K562 (cell line): Measurements from ENCODE around the gene UBA1.

Experiments
- GTF2E2 ChIP-seq: fragments of 200-800 bp; sonication (Bioruptor generic); IDR thresholded peaks from 2 replicates; pipeline ENCODE4 v1.6.1; 2016; ENCODE audit warnings: missing genetic modification characterization, missing compliant biosample characterization
- POLR2A ChIP-seq: fragments of 450-650 bp; conservative IDR thresholded peaks from 2 replicates; pipeline ENCODE4 v1.6.1; 2016

DNA sequence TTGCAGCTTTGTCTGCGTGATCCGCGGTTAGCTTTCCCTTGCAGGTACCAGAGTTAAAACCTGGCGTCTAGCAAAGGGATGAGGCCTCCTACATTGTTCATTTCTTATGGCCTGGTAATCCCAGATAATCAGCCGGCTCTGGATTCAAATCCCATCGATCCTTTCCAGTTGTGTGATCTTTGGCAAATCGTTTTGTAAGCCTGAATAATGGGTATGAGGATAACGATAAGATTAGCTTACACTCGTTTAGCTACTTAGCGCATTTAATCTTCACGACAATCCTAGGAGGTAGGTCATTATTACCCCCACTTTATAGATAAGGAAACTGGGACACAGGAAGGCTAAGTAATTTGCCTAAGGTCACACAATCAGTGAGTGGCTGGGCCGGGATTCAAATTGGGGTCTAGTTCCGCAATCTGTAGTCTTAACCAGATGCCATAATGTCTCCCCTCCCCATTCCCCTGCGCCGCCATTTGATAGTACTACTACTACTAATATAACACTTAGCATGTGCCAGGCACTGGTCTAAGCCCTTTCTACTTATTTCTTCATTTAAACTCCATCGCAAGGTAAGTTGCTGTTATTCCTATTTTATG is 1.7 kb upstream of the UBA1 start:
- TF ChIP-seq GTF2E2 (no peak), POLR2A (no peak)
